GM23248 (cell line): ENCODE results near the gene SLC29A4. TPM values are rescaled to one million over a fixed set of nuclear protein-coding genes. Genes with fewer than 3 reads are reported as not detected.
"Not testable (repeated sequence)": the region's sequence is repeated elsewhere in the genome, so short reads cannot be mapped to it uniquely, and the experiment has no call there.

Source experiments
- DNase-seq: peaks from one replicate; pipeline ENCODE4 v3.0.0-alpha.2; 2015
- H2AFZ ChIP-seq: fragments of 200-600 bp; sonication (generic); 2 replicates; pipeline ENCODE4 v1.6.1; 2016; ENCODE audit warnings: antibody characterized with exemption
- H3F3A ChIP-seq: fragments of 200-600 bp; sonication (generic); 2 replicates; pipeline ENCODE4 v1.6.1; 2016; ENCODE audit warnings: mild to moderate bottlenecking, antibody characterized with exemption, mixed run types; ENCODE audit not compliant: insufficient read depth
- H3K27ac ChIP-seq: fragments of 200-600 bp; sonication (generic); 2 replicates; pipeline ENCODE4 v1.5.1; 2016; ENCODE audit warnings: mild to moderate bottlenecking
- H3K27me3 ChIP-seq: fragments of 200-600 bp; sonication (generic); replicated peaks from 2 replicates; pipeline ENCODE4 v1.6.1; 2016; ENCODE audit warnings: mild to moderate bottlenecking; ENCODE audit not compliant: insufficient read depth
- H3K36me3 ChIP-seq: fragments of 200-600 bp; sonication (generic); 2 replicates; pipeline ENCODE4 v1.6.1; 2016; ENCODE audit warnings: low read depth, mild to moderate bottlenecking
- H3K4me1 ChIP-seq: fragments of 200-600 bp; sonication (generic); 2 replicates; pipeline ENCODE4 v1.6.1; 2016; ENCODE audit warnings: mild to moderate bottlenecking; ENCODE audit not compliant: insufficient read depth
- H3K4me2 ChIP-seq: fragments of 200-600 bp; sonication (generic); one replicate; pipeline ENCODE4 v1.6.1; 2016; ENCODE audit warnings: mild to moderate bottlenecking; ENCODE audit not compliant: unreplicated experiment
- H3K4me3 ChIP-seq: fragments of 200-600 bp; sonication (generic); 2 replicates; pipeline ENCODE4 v1.5.1; 2016; ENCODE audit warnings: mild to moderate bottlenecking
- H3K79me2 ChIP-seq: fragments of 200-600 bp; sonication (generic); 2 replicates; pipeline ENCODE4 v1.6.1; 2016; ENCODE audit warnings: mild to moderate bottlenecking; ENCODE audit not compliant: insufficient read depth
- H3K9ac ChIP-seq: fragments of 200-600 bp; sonication (generic); 2 replicates; pipeline ENCODE4 v1.6.1; 2016; ENCODE audit warnings: mild to moderate bottlenecking
- H3K9me2 ChIP-seq: fragments of 200-600 bp; sonication (generic); 2 replicates; pipeline ENCODE4 v1.6.1; 2016; ENCODE audit warnings: mixed run types, mild to moderate bottlenecking, moderate library complexity; ENCODE audit not compliant: insufficient read depth
- H3K9me3 ChIP-seq: fragments of 200-600 bp; sonication (generic); one replicate; pipeline ENCODE4 v1.6.1; 2017; ENCODE audit warnings: low read depth
- H4K20me1 ChIP-seq: fragments of 200-600 bp; sonication (generic); 2 replicates; pipeline ENCODE4 v1.6.0; 2016; ENCODE audit not compliant: insufficient read depth
- EZH2 ChIP-seq: fragments of 200-600 bp; sonication (generic); IDR thresholded peaks from 2 replicates; pipeline ENCODE4 v1.6.1; 2018; ENCODE audit warnings: antibody characterized with exemption, mild to moderate bottlenecking; ENCODE audit not compliant: insufficient read depth, poor library complexity, severe bottlenecking
- EZH2phosphoT487 ChIP-seq: fragments of 200-600 bp; sonication (generic); IDR thresholded peaks from 2 replicates; pipeline ENCODE4 v1.6.1; 2018; ENCODE audit warnings: antibody characterized with exemption, moderate library complexity, mild to moderate bottlenecking, low read depth; ENCODE audit not compliant: insufficient read depth
- WGBS, 2 experiments: methylation state at CpG; one replicate each; pipeline ENCODE4 v1.1.6; 2015 to 2017; ENCODE audit warnings: low lambda C conversion rate in 2 of 2, low coverage in 1 of 2; ENCODE audit errors: missing lambda C conversion rate in 2 of 2; 5-methylcytosine and 5-hydroxymethylcytosine counted together
- in situ Hi-C: fragments of 300-500 bp; cut with MboI; formaldehyde crosslinking; loops from 2 replicates; pipeline ENCODE4 v1.15.0; 2020
- polyA plus RNA-seq: library from polyadenylated mRNA; unstranded; fragments of >200 nt; fragmentation: Nextera tagmentation; extraction: Ambion mirVana; gene quantifications from 2 replicates; pipeline ENCODE4 v1.2.1, GENCODE V29; 2016
- total RNA-seq: library from RNA; depleted of rRNA; stranded (reverse); fragments of >200 nt; shearing (Covaris generic); gene quantifications from 2 replicates; pipeline ENCODE4 v1.2.3, GENCODE V29; 2014

SLC29A4 gene
- total and polyA plus RNA-seq, 2 experiments from 2014 or later = 0.35 to 1.2 TPM

- TF ChIP-seq EZH2 (no peak), EZH2phosphoT487 (no peak)
- no peaks in the 10 kb centered on the region for H3K9me2 ChIP-seq
- H3K9me3 ChIP-seq = no peaks in the 10 kb centered on the region
- peaks cover 27% of the 10 kb centered on the region for H3K27me3 ChIP-seq
- H3K9ac ChIP-seq = no peak overlapping the region
- no peaks in the 10 kb centered on the region for H4K20me1 ChIP-seq
- H3K36me3 ChIP-seq = no peaks in the 10 kb centered on the region
- 42 to 50% methylated on average over 7 of the region's 7 CpGs for WGBS, 2 experiments
- in situ Hi-C loops = no loop called here
- H3K79me2 ChIP-seq = no peaks in the 10 kb centered on the region
- no peaks in the 10 kb centered on the region for H3K4me1 ChIP-seq
- H3K27ac ChIP-seq = no peak overlapping the region
- no peak overlapping the region for H2AFZ ChIP-seq
- no peak for DNase-seq
- no peak overlapping the region for H3K4me3 ChIP-seq
- no peaks in the 10 kb centered on the region for H3F3A ChIP-seq
- no peak overlapping the region for H3K4me2 ChIP-seq
These were observed 8.3 kb upstream of the SLC29A4 start for GRCh38 chr7:5274441-5274840.

- H3K36me3 ChIP-seq, H3K79me2 ChIP-seq, in situ Hi-C loops, H3F3A ChIP-seq, H4K20me1 ChIP-seq, H3K4me3 ChIP-seq, H3K27ac ChIP-seq, H2AFZ ChIP-seq, H3K9ac ChIP-seq, H3K9me2 ChIP-seq, H3K4me2 ChIP-seq, DNase-seq, H3K9me3 ChIP-seq, H3K4me1 ChIP-seq: not testable (repeated sequence)
- 14 to 21% methylated on average over 10 to 11 of the region's 11 CpGs for WGBS, 2 experiments
- peaks cover 27% of the 10 kb centered on the region for H3K27me3 ChIP-seq
These were observed 7.7 kb upstream of the SLC29A4 start for GRCh38 chr7:5274985-5275431.

DNA sequence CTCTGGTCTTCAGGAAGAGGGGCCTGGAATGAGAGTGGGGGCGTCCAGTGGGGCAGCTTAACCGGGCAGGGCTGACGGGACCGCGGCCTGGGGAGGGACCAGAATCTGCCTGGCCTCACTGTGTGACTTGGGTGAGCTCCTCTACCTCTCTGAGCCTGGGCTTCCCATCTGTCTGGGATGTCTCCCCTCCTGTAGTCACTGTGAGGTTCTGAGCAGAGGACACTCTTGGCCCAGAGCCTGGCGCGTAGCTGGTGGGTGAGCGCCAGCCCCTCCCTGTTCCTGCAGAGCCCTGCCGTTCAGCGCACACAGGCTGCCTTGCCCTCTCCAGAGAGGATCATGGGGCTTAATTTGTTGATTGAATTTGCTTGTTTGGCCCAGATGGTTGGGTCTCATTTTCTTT, 7.2 kb upstream of the SLC29A4 start:
- WGBS, 2 experiments = 7 to 11% methylated on average over 10 of the region's 10 CpGs
- H3K4me3 ChIP-seq, H3K9ac ChIP-seq, H3K4me1 ChIP-seq, H3K4me2 ChIP-seq, in situ Hi-C loops, H3K79me2 ChIP-seq, H3K27ac ChIP-seq, H3K9me2 ChIP-seq, H3F3A ChIP-seq, H4K20me1 ChIP-seq, H3K9me3 ChIP-seq, H2AFZ ChIP-seq, H3K36me3 ChIP-seq, DNase-seq: not testable (repeated sequence)
- H3K27me3 ChIP-seq = peaks cover 27% of the 10 kb centered on the region

DNA sequence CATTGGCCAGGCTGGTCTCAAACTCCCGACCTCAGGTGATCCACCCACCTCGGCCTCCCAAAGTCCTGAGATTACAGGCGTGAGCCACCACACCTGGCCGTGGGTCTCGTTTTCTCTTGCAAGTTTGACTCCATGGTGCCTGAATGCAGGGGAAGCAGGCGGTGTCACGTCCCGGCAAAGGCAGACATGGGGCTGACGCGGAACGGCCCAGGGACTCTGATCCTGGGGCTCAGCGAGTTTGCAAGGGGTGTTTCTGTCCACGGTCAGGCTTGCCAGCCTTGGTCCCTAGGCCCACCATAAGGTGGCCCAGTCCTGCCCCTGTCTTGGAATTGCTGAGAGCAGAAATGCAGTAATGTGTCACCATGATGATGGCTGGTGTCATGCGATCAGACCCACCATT, 6.6 kb upstream of the SLC29A4 start:
- H3K9me3 ChIP-seq, H3K9me2 ChIP-seq, H3F3A ChIP-seq, in situ Hi-C loops, H3K9ac ChIP-seq, H3K79me2 ChIP-seq, H3K27ac ChIP-seq, H2AFZ ChIP-seq, H4K20me1 ChIP-seq, H3K4me1 ChIP-seq, DNase-seq, H3K4me3 ChIP-seq, H3K4me2 ChIP-seq, H3K36me3 ChIP-seq: not testable (repeated sequence)
- H3K27me3 ChIP-seq = peaks cover 27% of the 10 kb centered on the region
- 83 to 85% methylated on average over 9 to 14 of the region's 14 CpGs for WGBS, 2 experiments

GRCh38 chr7:5276611-5277010, 6.1 kb upstream of the SLC29A4 start:
- H4K20me1 ChIP-seq = no peaks in the 10 kb centered on the region
- DNase-seq = no peak
- H3K4me1 ChIP-seq = no peaks in the 10 kb centered on the region
- H3F3A ChIP-seq = no peaks in the 10 kb centered on the region
- H3K9me2 ChIP-seq = no peaks in the 10 kb centered on the region
- H2AFZ ChIP-seq = no peak overlapping the region
- H3K79me2 ChIP-seq = no peaks in the 10 kb centered on the region
- no peak for TF ChIP-seq EZH2
- no peak for TF ChIP-seq EZH2phosphoT487
- H3K4me3 ChIP-seq = no peak overlapping the region
- H3K27me3 ChIP-seq = peaks cover 27% of the 10 kb centered on the region
- no peaks in the 10 kb centered on the region for H3K36me3 ChIP-seq
- no peak overlapping the region for H3K4me2 ChIP-seq
- in situ Hi-C loops = no loop called here
- no peak overlapping the region for H3K27ac ChIP-seq
- WGBS, 2 experiments = 52 to 57% methylated on average over 14 to 15 of the region's 15 CpGs
- H3K9me3 ChIP-seq = no peaks in the 10 kb centered on the region
- no peak overlapping the region for H3K9ac ChIP-seq
